Measurements from ENCODE around the gene MCTP1. TPM values are rescaled to one million over a fixed set of nuclear protein-coding genes. Genes with fewer than 3 reads are reported as not detected.
"Not testable (repeated sequence)": the region's sequence is repeated elsewhere in the genome, so short reads cannot be mapped to it uniquely, and the experiment has no call there.

MCTP1 gene
- total RNA-seq, 1 donor from 2014 or later: 3.4 TPM

- Mint-ChIP-seq H3K36me3 (ENCODE audit: low read depth) (no peaks in the 10 kb centered on the region), H3K27ac (ENCODE audit: unreplicated experiment) (no peak overlapping the region), H3K9me3 (ENCODE audit: low read depth) (peaks cover 9% of the 10 kb centered on the region), H3K27me3 (ENCODE audit: low read depth) (peaks cover 2% of the 10 kb centered on the region), H3K4me1 (ENCODE audit: low read depth) (peaks cover 6% of the 10 kb centered on the region), H3K4me3 (ENCODE audit: unreplicated experiment) (no peak overlapping the region)
- no peak for TF ChIP-seq CTCF (IDR thresholded peaks at IDR 0.05)
- no peak for DNase-seq (ENCODE audit: low spot score)
Measured at GRCh38 chr5:94998670-94999069, 286.2 kb downstream of the MCTP1 start.

GRCh38 chr5:94994537-94994936 lies 290.4 kb downstream of the MCTP1 start:
- not testable (repeated sequence) for H3K27me3 Mint-ChIP-seq (ENCODE audit: low read depth); H3K4me1 Mint-ChIP-seq (ENCODE audit: low read depth); H3K9me3 Mint-ChIP-seq (ENCODE audit: low read depth); DNase-seq (ENCODE audit: low spot score); H3K36me3 Mint-ChIP-seq (ENCODE audit: low read depth); H3K27ac Mint-ChIP-seq (ENCODE audit: unreplicated experiment); H3K4me3 Mint-ChIP-seq (ENCODE audit: unreplicated experiment)

GRCh38 chr5:94993491-94993890 lies 291.4 kb downstream of the MCTP1 start:
- Mint-ChIP-seq H3K4me3 (ENCODE audit: unreplicated experiment) (no peak overlapping the region), H3K36me3 (ENCODE audit: low read depth) (peaks cover 2% of the 10 kb centered on the region), H3K9me3 (ENCODE audit: low read depth) (peaks cover 2% of the 10 kb centered on the region), H3K4me1 (ENCODE audit: low read depth) (peaks cover 6% of the 10 kb centered on the region), H3K27me3 (ENCODE audit: low read depth) (peaks cover 3% of the 10 kb centered on the region), H3K27ac (ENCODE audit: unreplicated experiment) (no peak overlapping the region)
- DNase-seq (ENCODE audit: low spot score): no peak
- TF ChIP-seq CTCF (IDR thresholded peaks at IDR 0.05): no peak

GRCh38 chr5:94992325-94992724 lies 292.6 kb downstream of the MCTP1 start:
- H3K4me1 Mint-ChIP-seq (ENCODE audit: low read depth): peaks cover 6% of the 10 kb centered on the region
- TF ChIP-seq CTCF (IDR thresholded peaks at IDR 0.05): no peak
- peaks cover 2% of the 10 kb centered on the region for H3K36me3 Mint-ChIP-seq (ENCODE audit: low read depth)
- peaks cover 2% of the 10 kb centered on the region for H3K9me3 Mint-ChIP-seq (ENCODE audit: low read depth)
- H3K27me3 Mint-ChIP-seq (ENCODE audit: low read depth): peaks cover 3% of the 10 kb centered on the region
- no peak overlapping the region for H3K4me3 Mint-ChIP-seq (ENCODE audit: unreplicated experiment)
- H3K27ac Mint-ChIP-seq (ENCODE audit: unreplicated experiment): no peak overlapping the region
- no peak for DNase-seq (ENCODE audit: low spot score)

- TF ChIP-seq CTCF (IDR thresholded peaks at IDR 0.05): no peak
- Mint-ChIP-seq H3K27me3 (ENCODE audit: low read depth) (no peaks in the 10 kb centered on the region), H3K4me3 (ENCODE audit: unreplicated experiment) (no peak overlapping the region), H3K27ac (ENCODE audit: unreplicated experiment) (peak overlapping the region; percentile 84), H3K4me1 (ENCODE audit: low read depth) (peaks cover 17% of the 10 kb centered on the region), H3K36me3 (ENCODE audit: low read depth) (no peaks in the 10 kb centered on the region), H3K9me3 (ENCODE audit: low read depth) (peaks cover 9% of the 10 kb centered on the region)
- no peak for DNase-seq (ENCODE audit: low spot score)
Measured at GRCh38 chr5:94983861-94984535, 300.9 kb downstream of the MCTP1 start.

- no peak overlapping the region for H3K4me3 Mint-ChIP-seq (ENCODE audit: unreplicated experiment)
- peaks cover 27% of the 10 kb centered on the region for H3K9me3 Mint-ChIP-seq (ENCODE audit: low read depth)
- peaks cover 5% of the 10 kb centered on the region for H3K4me1 Mint-ChIP-seq (ENCODE audit: low read depth)
Measured at GRCh38 chr5:94977437-94977836, 307.5 kb downstream of the MCTP1 start.

More at GRCh38 chr5:94977437-94977836, 307.5 kb downstream of the MCTP1 start:
- DNase-seq (ENCODE audit: low spot score): no peak
- Mint-ChIP-seq H3K27me3 (ENCODE audit: low read depth) (peaks cover 3% of the 10 kb centered on the region), H3K27ac (ENCODE audit: unreplicated experiment) (no peak overlapping the region), H3K36me3 (ENCODE audit: low read depth) (peaks cover 9% of the 10 kb centered on the region)
- no peak for TF ChIP-seq CTCF (IDR thresholded peaks at IDR 0.05)
